Panc1 (cell line): ENCODE measurements around the gene EPHB2. TPM values are rescaled to one million over a fixed set of nuclear protein-coding genes. Genes with fewer than 3 reads are reported as not detected.

ENCODE experiments used
- ATAC-seq: fragments of 200-7000 bp; cut with Tn5 transposase; 2 replicates; pipeline ENCODE4 v1.9.1; 2020; ENCODE audit warnings: mild to moderate bottlenecking, moderate library complexity
- BruUV-seq: library from RNA; stranded (reverse); fragments of 400-500 nt; replicated peaks from 2 replicates; lab custom pipeline; 2021; lab: Mats Ljungman, UMichigan
- CTCF ChIA-PET: fragments of 300-600 bp; sonication (Branson Sonifier 250); formaldehyde crosslinking; loops from one replicate; lab custom pipeline; 2022; ENCODE audit warnings: antibody characterized with exemption; lab: Charles Lee
- POLR2A ChIA-PET: fragments of 300-600 bp; sonication (Branson Sonifier 250); formaldehyde crosslinking; loops from one replicate; lab custom pipeline; 2022; ENCODE audit warnings: antibody characterized with exemption; lab: Charles Lee
- DNase-seq: peaks from one replicate; pipeline ENCODE4 v3.0.0-alpha.2; 2010; ENCODE audit warnings: low read depth, low spot score
- H3K27ac ChIP-seq: 2 replicates; pipeline ENCODE4 v1.5.1; 2011; ENCODE audit warnings: mild to moderate bottlenecking, low read length, inconsistent platforms
- H3K27me3 ChIP-seq: fragments of 200-500 bp; sonication (Bioruptor generic); 2 replicates; pipeline ENCODE4 v1.6.0; 2014; ENCODE audit warnings: low read length, inconsistent platforms; ENCODE audit not compliant: control insufficient read depth, insufficient read depth
- H3K36me3 ChIP-seq: fragments of 200-500 bp; sonication (Bioruptor generic); 2 replicates; pipeline ENCODE4 v1.5.1; 2014; ENCODE audit warnings: inconsistent platforms, mild to moderate bottlenecking, low read length, moderate library complexity; ENCODE audit not compliant: control insufficient read depth, insufficient read depth
- H3K4me1 ChIP-seq: 2 replicates; pipeline ENCODE4 v1.5.1; 2011; ENCODE audit warnings: inconsistent platforms, mild to moderate bottlenecking, low read length, moderate library complexity; ENCODE audit not compliant: control insufficient read depth, insufficient read depth
- H3K4me3 ChIP-seq, 2 experiments: 2 replicates each; pipeline ENCODE4 v1.5.1; 2011 to 2012; ENCODE audit warnings: low read depth in 2 of 2, low read length in 2 of 2, mild to moderate bottlenecking in 2 of 2, inconsistent platforms in 1 of 2, moderate library complexity in 1 of 2
- H3K9me3 ChIP-seq: fragments of 200-500 bp; sonication (Bioruptor generic); 2 replicates; pipeline ENCODE4 v1.5.1; 2014; ENCODE audit warnings: low read depth, mild to moderate bottlenecking, inconsistent platforms, low read length, moderate library complexity; ENCODE audit not compliant: control insufficient read depth, insufficient read depth
- POLR2AphosphoS5 ChIP-seq: IDR thresholded peaks from 2 replicates; pipeline ENCODE4 v1.6.1; 2012; ENCODE audit warnings: mild to moderate bottlenecking, low read depth, low read length, moderate library complexity
- SIN3A ChIP-seq: IDR thresholded peaks from 2 replicates; pipeline ENCODE4 v1.6.1; 2012; ENCODE audit warnings: low read depth, mild to moderate bottlenecking, low read length, moderate library complexity, borderline replicate concordance; ENCODE audit not compliant: insufficient read depth
- TCF7L2 ChIP-seq: IDR thresholded peaks from 2 replicates; pipeline ENCODE4 v1.6.1; 2011; ENCODE audit warnings: mild to moderate bottlenecking, low read depth, low read length, inconsistent platforms
- in situ Hi-C: cut with HindIII; loops from 2 replicates; pipeline ENCODE4 v1.10.0; 2016; ENCODE audit warnings: low sequenced_read_pairs, low pct_unique_long_range_greater_than_20kb
- intact Hi-C: fragments of 100-400 bp; cut with micrococcal nuclease; formaldehyde crosslinking; loops from one replicate; pipeline ENCODE4 v1.10.0; 2022; ENCODE audit not compliant: unreplicated experiment
- total RNA-seq: library from RNA; stranded (reverse); gene quantifications from one replicate; pipeline ENCODE4 v1.2.1, GENCODE V29; 2021; ENCODE audit not compliant: unreplicated experiment
- TF ChIP-seq, protein P1 (sequence below), 2 experiments: IDR thresholded peaks; 2 replicates each; pipeline ENCODE4 v1.6.1; 2011 to 2012; ENCODE audit warnings: low read depth in 2 of 2, control low read depth in 1 of 2, low read length in 1 of 2, mild to moderate bottlenecking in 1 of 2, moderate library complexity in 1 of 2; ENCODE audit not compliant: insufficient read depth in 1 of 2
- TF ChIP-seq, protein P2 (sequence below): fragments of 450-650 bp; IDR thresholded peaks from 2 replicates; pipeline ENCODE4 v1.5.1; 2017; ENCODE audit warnings: mild to moderate bottlenecking

Gene EPHB2
- total RNA-seq, 1 experiment from 2014 or later, result 29.0 TPM

DNA sequence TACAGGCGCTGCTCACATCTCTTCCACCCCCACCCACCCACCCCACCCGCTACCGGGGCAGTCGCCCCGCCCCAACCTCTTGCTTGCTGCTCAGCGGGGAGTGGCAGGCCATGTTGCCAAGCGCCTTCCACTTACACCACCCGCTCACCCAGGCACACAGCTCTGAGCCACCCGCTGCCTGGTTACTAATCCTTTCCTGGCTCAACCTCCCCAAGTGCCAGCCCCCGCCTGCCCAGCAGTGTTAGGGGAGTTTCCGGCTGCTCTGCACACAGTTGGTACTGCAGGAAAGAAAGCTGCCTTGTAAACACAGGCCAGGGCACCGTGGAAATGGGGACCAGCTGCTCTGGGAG is 205.8 kb downstream of the EPHB2 start:
- ChIA-PET POLR2A (no interaction called here), CTCF (no interaction called here)
- Histone ChIP-seq H3K36me3 (no peaks in the 10 kb centered on the region), H3K27ac (no peak overlapping the region), H3K27me3 (no peaks in the 10 kb centered on the region), H3K9me3 (no peaks in the 10 kb centered on the region), H3K4me3 (no peak overlapping the region), H3K4me1 (no peaks in the 10 kb centered on the region)
- ATAC-seq (no peak), DNase-seq (no peak)
- in situ Hi-C loops, result no loop called here
- TF ChIP-seq, protein P1, sequence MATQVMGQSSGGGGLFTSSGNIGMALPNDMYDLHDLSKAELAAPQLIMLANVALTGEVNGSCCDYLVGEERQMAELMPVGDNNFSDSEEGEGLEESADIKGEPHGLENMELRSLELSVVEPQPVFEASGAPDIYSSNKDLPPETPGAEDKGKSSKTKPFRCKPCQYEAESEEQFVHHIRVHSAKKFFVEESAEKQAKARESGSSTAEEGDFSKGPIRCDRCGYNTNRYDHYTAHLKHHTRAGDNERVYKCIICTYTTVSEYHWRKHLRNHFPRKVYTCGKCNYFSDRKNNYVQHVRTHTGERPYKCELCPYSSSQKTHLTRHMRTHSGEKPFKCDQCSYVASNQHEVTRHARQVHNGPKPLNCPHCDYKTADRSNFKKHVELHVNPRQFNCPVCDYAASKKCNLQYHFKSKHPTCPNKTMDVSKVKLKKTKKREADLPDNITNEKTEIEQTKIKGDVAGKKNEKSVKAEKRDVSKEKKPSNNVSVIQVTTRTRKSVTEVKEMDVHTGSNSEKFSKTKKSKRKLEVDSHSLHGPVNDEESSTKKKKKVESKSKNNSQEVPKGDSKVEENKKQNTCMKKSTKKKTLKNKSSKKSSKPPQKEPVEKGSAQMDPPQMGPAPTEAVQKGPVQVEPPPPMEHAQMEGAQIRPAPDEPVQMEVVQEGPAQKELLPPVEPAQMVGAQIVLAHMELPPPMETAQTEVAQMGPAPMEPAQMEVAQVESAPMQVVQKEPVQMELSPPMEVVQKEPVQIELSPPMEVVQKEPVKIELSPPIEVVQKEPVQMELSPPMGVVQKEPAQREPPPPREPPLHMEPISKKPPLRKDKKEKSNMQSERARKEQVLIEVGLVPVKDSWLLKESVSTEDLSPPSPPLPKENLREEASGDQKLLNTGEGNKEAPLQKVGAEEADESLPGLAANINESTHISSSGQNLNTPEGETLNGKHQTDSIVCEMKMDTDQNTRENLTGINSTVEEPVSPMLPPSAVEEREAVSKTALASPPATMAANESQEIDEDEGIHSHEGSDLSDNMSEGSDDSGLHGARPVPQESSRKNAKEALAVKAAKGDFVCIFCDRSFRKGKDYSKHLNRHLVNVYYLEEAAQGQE (IDR thresholded peaks at IDR 0.05; ENCODE audit: insufficient read depth in 1 of 2, low read depth in 2 of 2, low read length in 1 of 2), result no peak
- TF ChIP-seq TCF7L2, result no peak
- no peak for TF ChIP-seq POLR2AphosphoS5
- TF ChIP-seq SIN3A, result no peak
- TF ChIP-seq, protein P2, sequence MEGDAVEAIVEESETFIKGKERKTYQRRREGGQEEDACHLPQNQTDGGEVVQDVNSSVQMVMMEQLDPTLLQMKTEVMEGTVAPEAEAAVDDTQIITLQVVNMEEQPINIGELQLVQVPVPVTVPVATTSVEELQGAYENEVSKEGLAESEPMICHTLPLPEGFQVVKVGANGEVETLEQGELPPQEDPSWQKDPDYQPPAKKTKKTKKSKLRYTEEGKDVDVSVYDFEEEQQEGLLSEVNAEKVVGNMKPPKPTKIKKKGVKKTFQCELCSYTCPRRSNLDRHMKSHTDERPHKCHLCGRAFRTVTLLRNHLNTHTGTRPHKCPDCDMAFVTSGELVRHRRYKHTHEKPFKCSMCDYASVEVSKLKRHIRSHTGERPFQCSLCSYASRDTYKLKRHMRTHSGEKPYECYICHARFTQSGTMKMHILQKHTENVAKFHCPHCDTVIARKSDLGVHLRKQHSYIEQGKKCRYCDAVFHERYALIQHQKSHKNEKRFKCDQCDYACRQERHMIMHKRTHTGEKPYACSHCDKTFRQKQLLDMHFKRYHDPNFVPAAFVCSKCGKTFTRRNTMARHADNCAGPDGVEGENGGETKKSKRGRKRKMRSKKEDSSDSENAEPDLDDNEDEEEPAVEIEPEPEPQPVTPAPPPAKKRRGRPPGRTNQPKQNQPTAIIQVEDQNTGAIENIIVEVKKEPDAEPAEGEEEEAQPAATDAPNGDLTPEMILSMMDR, result no peak
- no TSS peak for BruUV-seq
- intact Hi-C loops, result no loop called here

DNA sequence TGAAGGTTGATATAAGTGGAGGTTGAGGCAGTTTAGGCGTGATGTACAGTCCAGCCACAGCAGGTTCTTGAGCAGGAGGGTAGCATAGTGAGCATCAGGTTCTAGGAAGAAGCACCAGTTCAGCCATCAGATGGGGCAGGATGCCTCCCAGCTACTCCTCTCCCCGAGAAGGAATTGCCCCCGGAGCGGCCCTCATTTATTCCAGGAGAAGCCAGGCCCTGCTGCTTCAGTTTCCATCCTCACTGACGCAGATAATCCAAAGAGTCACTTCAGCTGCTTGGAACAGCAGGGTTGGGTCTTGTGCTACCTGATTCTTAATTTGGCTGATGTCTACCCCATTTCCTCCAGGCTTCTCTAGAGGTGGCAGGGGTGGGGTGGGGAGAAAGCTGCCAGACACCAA is 207.3 kb downstream of the EPHB2 start:
- H3K27me3 ChIP-seq, result no peaks in the 10 kb centered on the region
- H3K4me1 ChIP-seq, result no peaks in the 10 kb centered on the region
- intact Hi-C loops (no loop called here), in situ Hi-C loops (no loop called here)
- H3K9me3 ChIP-seq, result no peaks in the 10 kb centered on the region
- BruUV-seq, result no TSS peak
- no peaks in the 10 kb centered on the region for H3K36me3 ChIP-seq
- CTCF ChIA-PET, result no interaction called here
- no peak overlapping the region for H3K4me3 ChIP-seq
- TF ChIP-seq, protein P2, result no peak
- TF ChIP-seq, protein P1 (IDR thresholded peaks at IDR 0.05; ENCODE audit: insufficient read depth in 1 of 2, low read depth in 2 of 2, low read length in 1 of 2), result no peak
- TF ChIP-seq TCF7L2 (no peak), SIN3A (no peak), POLR2AphosphoS5 (no peak)
- H3K27ac ChIP-seq, result no peak overlapping the region
- DNase-seq, result no peak
- POLR2A ChIA-PET, result no interaction called here
- ATAC-seq, result no peak
